HEK293 (cell line): Measurements from ENCODE around the gene PRKACG.

Experiments used
- CTCF ChIA-PET: fragments of 350-600 bp; formaldehyde crosslinking; extraction: SDS; loops from one replicate; lab custom pipeline; 2021; ENCODE audit warnings: antibody characterized with exemption; lab: Yijun Ruan, JAX
- POLR2A ChIA-PET: fragments of 300-600 bp; formaldehyde crosslinking; extraction: SDS; loops from one replicate; lab custom pipeline; 2020; ENCODE audit warnings: antibody characterized with exemption, inconsistent platforms; lab: Yijun Ruan, JAX
- H3K27ac ChIP-seq: fragments of 200-500 bp; sonication (Bioruptor generic); 2 replicates; pipeline ENCODE4 v1.5.1; 2014; ENCODE audit warnings: low read depth, low read length, control low read depth, inconsistent platforms; ENCODE audit errors: extremely low read depth
- H3K36me3 ChIP-seq, 2 experiments: fragments of 200-500 bp in 1 of 2; sonication (Bioruptor generic) in 1 of 2; 1 replicate in 1 of 2; 2 replicates in 1 of 2; pipeline ENCODE4 v1.5.1; 2014 to 2017; ENCODE audit warnings: inconsistent platforms in 2 of 2, low read length in 2 of 2; ENCODE audit not compliant: control insufficient read depth in 2 of 2, insufficient read depth in 1 of 2
- H3K4me1 ChIP-seq: fragments of 200-500 bp; sonication (Bioruptor generic); 2 replicates; pipeline ENCODE4 v1.5.1; 2014; ENCODE audit warnings: mild to moderate bottlenecking, low read length, inconsistent platforms; ENCODE audit not compliant: control insufficient read depth, insufficient read depth
- H3K4me3 ChIP-seq: 2 replicates; pipeline ENCODE4 v1.5.1; 2011; ENCODE audit warnings: low read depth, mild to moderate bottlenecking, control low read depth, low read length, moderate library complexity
- H3K9me3 ChIP-seq: fragments of 200-500 bp; sonication (Bioruptor generic); 2 replicates; pipeline ENCODE4 v1.5.1; 2014; ENCODE audit warnings: low read depth, low read length, inconsistent platforms; ENCODE audit not compliant: control insufficient read depth, insufficient read depth
- AEBP2 ChIP-seq: fragments of 450-650 bp; formaldehyde crosslinking; IDR thresholded peaks from 2 replicates; pipeline ENCODE4 v1.5.1; 2016; ENCODE audit warnings: missing biosample characterization, missing genetic modification characterization, borderline replicate concordance
- GFI1B ChIP-seq: fragments of 450-650 bp; formaldehyde crosslinking; IDR thresholded peaks from 2 replicates; pipeline ENCODE4 v1.5.1; 2016; ENCODE audit warnings: missing biosample characterization, missing genetic modification characterization
- KLF16 ChIP-seq: fragments of 450-650 bp; formaldehyde crosslinking; IDR thresholded peaks from 2 replicates; pipeline ENCODE4 v1.5.1; 2017; ENCODE audit warnings: missing biosample characterization, missing genetic modification characterization
- PBX3 ChIP-seq: sonication (generic); formaldehyde crosslinking; IDR thresholded peaks from 2 replicates; pipeline ENCODE4 v1.8.1; 2022; ENCODE audit warnings: mild to moderate bottlenecking, moderate library complexity, missing genetic modification reagents
- SP2 ChIP-seq: fragments of 450-650 bp; formaldehyde crosslinking; IDR thresholded peaks from 2 replicates; pipeline ENCODE4 v1.5.1; 2016; ENCODE audit warnings: missing biosample characterization, missing genetic modification characterization
- TRIM28 ChIP-seq: IDR thresholded peaks from 2 replicates; pipeline ENCODE4 v1.6.1; 2011; ENCODE audit warnings: low read length, control low read depth, borderline replicate concordance
- ZBTB1 ChIP-seq: fragments of 450-650 bp; formaldehyde crosslinking; IDR thresholded peaks from 2 replicates; pipeline ENCODE4 v1.5.1; 2016; ENCODE audit warnings: missing biosample characterization, missing genetic modification characterization
- ZBTB44 ChIP-seq: fragments of 450-650 bp; IDR thresholded peaks from 2 replicates; pipeline ENCODE4 v1.5.1; 2018; ENCODE audit warnings: missing biosample characterization, mild to moderate bottlenecking, missing genetic modification characterization
- ZIC2 ChIP-seq: fragments of 450-650 bp; formaldehyde crosslinking; IDR thresholded peaks from 2 replicates; pipeline ENCODE4 v1.5.1; 2016; ENCODE audit warnings: missing biosample characterization, missing genetic modification characterization
- ZNF16 ChIP-seq: fragments of 450-650 bp; formaldehyde crosslinking; IDR thresholded peaks from 2 replicates; pipeline ENCODE4 v1.5.1; 2016; ENCODE audit warnings: low read depth, missing biosample characterization, missing genetic modification characterization
- ZNF174 ChIP-seq: fragments of 450-650 bp; formaldehyde crosslinking; IDR thresholded peaks from 2 replicates; pipeline ENCODE4 v1.5.0; 2017; ENCODE audit warnings: missing biosample characterization, mild to moderate bottlenecking, missing genetic modification characterization
- ZNF362 ChIP-seq: fragments of 450-650 bp; formaldehyde crosslinking; IDR thresholded peaks from 2 replicates; pipeline ENCODE4 v1.5.1; 2016; ENCODE audit warnings: missing biosample characterization, missing genetic modification characterization
- ZNF366 ChIP-seq: fragments of 450-650 bp; formaldehyde crosslinking; conservative IDR thresholded peaks from 2 replicates; pipeline ENCODE4 v1.5.1; 2016; ENCODE audit warnings: missing biosample characterization, missing genetic modification characterization
- ZNF416 ChIP-seq: fragments of 450-650 bp; formaldehyde crosslinking; IDR thresholded peaks from 2 replicates; pipeline ENCODE4 v1.5.1; 2016; ENCODE audit warnings: missing biosample characterization, missing genetic modification characterization
- ZNF473 ChIP-seq: fragments of 450-650 bp; formaldehyde crosslinking; IDR thresholded peaks from 2 replicates; pipeline ENCODE4 v1.5.1; 2017; ENCODE audit warnings: missing biosample characterization, missing genetic modification characterization
- ZNF529 ChIP-seq: fragments of 450-650 bp; formaldehyde crosslinking; IDR thresholded peaks from 2 replicates; pipeline ENCODE4 v1.5.1; 2017; ENCODE audit warnings: missing genetic modification characterization, missing biosample characterization; ENCODE audit not compliant: insufficient replicate concordance
- ZNF544 ChIP-seq: fragments of 450-650 bp; formaldehyde crosslinking; IDR thresholded peaks from 2 replicates; pipeline ENCODE4 v1.5.0; 2017; ENCODE audit warnings: missing biosample characterization, missing genetic modification characterization
- ZNF548 ChIP-seq: fragments of 450-650 bp; formaldehyde crosslinking; IDR thresholded peaks from 2 replicates; pipeline ENCODE4 v1.5.1; 2016; ENCODE audit warnings: missing biosample characterization, missing genetic modification characterization
- ZNF560 ChIP-seq: fragments of 450-650 bp; formaldehyde crosslinking; IDR thresholded peaks from 2 replicates; pipeline ENCODE4 v1.5.1; 2017; ENCODE audit warnings: missing biosample characterization, missing genetic modification characterization, borderline replicate concordance
- ZNF580 ChIP-seq: fragments of 450-650 bp; formaldehyde crosslinking; IDR thresholded peaks from 2 replicates; pipeline ENCODE4 v1.5.1; 2016; ENCODE audit warnings: missing biosample characterization, missing genetic modification characterization
- ZNF645 ChIP-seq: fragments of 450-650 bp; formaldehyde crosslinking; IDR thresholded peaks from 2 replicates; pipeline ENCODE4; 2016; ENCODE audit warnings: missing biosample characterization, missing genetic modification characterization
- ZNF660 ChIP-seq: fragments of 450-650 bp; IDR thresholded peaks from 2 replicates; pipeline ENCODE4 v1.5.1; 2018; ENCODE audit warnings: missing biosample characterization, mild to moderate bottlenecking, missing genetic modification characterization
- ZNF791 ChIP-seq: fragments of 450-650 bp; formaldehyde crosslinking; IDR thresholded peaks from 2 replicates; pipeline ENCODE4 v1.5.1; 2016; ENCODE audit warnings: missing biosample characterization, missing genetic modification characterization
- ZNF792 ChIP-seq: fragments of 450-650 bp; formaldehyde crosslinking; IDR thresholded peaks from 2 replicates; pipeline ENCODE4 v1.5.1; 2016; ENCODE audit warnings: missing biosample characterization, missing genetic modification characterization
- ZSCAN18 ChIP-seq: fragments of 450-650 bp; formaldehyde crosslinking; IDR thresholded peaks from 2 replicates; pipeline ENCODE4 v1.5.1; 2016; ENCODE audit warnings: missing biosample characterization, missing genetic modification characterization

The PRKACG gene

GRCh38 chr9:68983008-68983411 is 30.9 kb downstream of the PRKACG start:
- Histone ChIP-seq H3K4me1 (peaks cover 4% of the 10 kb centered on the region), H3K27ac (no peak overlapping the region), H3K9me3 (no peaks in the 10 kb centered on the region), H3K4me3 (no peak overlapping the region), H3K36me3 (no peaks in the 10 kb centered on the region)
- ChIA-PET POLR2A (no interaction called here), CTCF (interaction anchor here (1.6 kb wide), 1 partner anchor 17 kb away, joined by 4 read pairs; no protein-coding TSS in a partner anchor)
- TF ChIP-seq ZNF416 (tag by site-specific recombination) (no peak), ZSCAN18 (tag by site-specific recombination) (no peak), ZNF529 (tag by site-specific recombination) (no peak), AEBP2 (no peak), ZNF174 (no peak), ZNF791 (tag by site-specific recombination) (no peak), ZNF645 (tag by site-specific recombination) (no peak), ZBTB44 (tag by site-specific recombination) (no peak), GFI1B (tag by site-specific recombination) (no peak), ZNF16 (tag by site-specific recombination) (no peak), KLF16 (tag by site-specific recombination) (no peak), ZNF792 (tag by site-specific recombination) (no peak)

GRCh38 chr9:68981789-68982188 is 32.1 kb downstream of the PRKACG start:
- ChIA-PET CTCF (no interaction called here), POLR2A (interaction anchor here (0.7 kb wide), 1 partner anchor 36 kb away, joined by 4 read pairs; no protein-coding TSS in a partner anchor)
- Histone ChIP-seq H3K9me3 (no peaks in the 10 kb centered on the region), H3K27ac (peak overlapping the region; percentile 53), H3K36me3 (no peaks in the 10 kb centered on the region), H3K4me1 (peaks cover 4% of the 10 kb centered on the region), H3K4me3 (no peak overlapping the region)
- peak; percentile 53 for TF ChIP-seq ZNF366
- TF ChIP-seq ZNF473 (tag by site-specific recombination) = no peak
- peak; percentile 66; the same call in 1 of the 2 replicates for TF ChIP-seq TRIM28
- 0 out of 2 replicates have a peak, but pooled peaks have one; percentile 41 for TF ChIP-seq ZNF580 (tag by site-specific recombination)
- TF ChIP-seq ZIC2 (tag by site-specific recombination) = no peak
- TF ChIP-seq PBX3 (CRISPR knock-in tag) = no peak
- no peak for TF ChIP-seq SP2 (tag by site-specific recombination)
- no peak for TF ChIP-seq ZNF660
- no peak for TF ChIP-seq ZNF362 (tag by site-specific recombination)
- no peak for TF ChIP-seq ZNF544 (tag by site-specific recombination)
- no peak for TF ChIP-seq ZNF548 (tag by site-specific recombination)
- no peak for TF ChIP-seq ZNF560 (tag by site-specific recombination)
- TF ChIP-seq ZBTB1 (tag by site-specific recombination) = no peak
- TF ChIP-seq ZBTB44 (tag by site-specific recombination) = peak; percentile 94
